Esophagus squamous epithelium (tissue), 4 donors: ENCODE measurements around the gene PTPN14.

Source experiments
- CTCF ChIP-seq, 6 experiments: fragments of 450-650 bp in 4 of 6; fragments of 200-600 bp in 2 of 6; sonication (generic) in 2 of 6; IDR thresholded peaks; one replicate each; pipeline ENCODE4 v1.5.1; 2016 to 2019; ENCODE audit warnings: antibody characterized with exemption in 6 of 6, mild to moderate bottlenecking in 4 of 6, moderate library complexity in 4 of 6
- POLR2A ChIP-seq, 4 donors: fragments of 450-650 bp; IDR thresholded peaks; one replicate each; pipeline ENCODE4 v1.6.1; 2017; ENCODE audit warnings: antibody characterized with exemption in 4 of 4, mild to moderate bottlenecking in 4 of 4, moderate library complexity in 3 of 4

DNA sequence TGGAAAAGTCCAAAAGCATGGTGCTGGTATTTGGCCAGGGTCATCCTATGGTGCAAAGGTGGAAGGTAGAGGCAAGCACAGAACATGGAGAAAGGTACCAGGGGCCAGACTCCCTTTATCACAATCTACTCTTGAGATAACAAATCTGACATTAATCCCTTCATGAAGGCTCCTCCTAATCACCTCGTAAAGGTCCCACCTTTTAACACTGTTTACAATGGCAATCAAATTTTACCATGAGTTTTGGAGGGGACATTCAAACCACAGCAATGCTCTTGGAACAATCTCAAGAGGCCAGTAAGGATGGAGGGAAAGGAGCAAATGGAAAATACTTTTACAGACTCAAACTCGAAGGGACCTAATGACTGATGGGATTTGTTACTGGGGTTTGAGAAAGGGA, 6.1 kb downstream of the PTPN14 start:
- TF ChIP-seq CTCF (IDR thresholded peaks at IDR 0.05) (no peak), POLR2A (IDR thresholded peaks at IDR 0.05) (no peak)
